Inflammatory macrophage treated with lipopolysaccharide for 4 hours (primary cell): ENCODE data around the gene CD300LF.

ENCODE experiments used
- DNase-seq: peaks from one replicate; pipeline ENCODE4 v3.0.0-alpha.2; 2020

Gene CD300LF

GRCh38 chr17:74712756-74713155 is at the start of gene CD300LF:
TSS of gene CD300LF (minus strand) at chr17:74712923. CDS start at chr17:74712866, 57 bp downstream.
- DNase-seq, result peak; percentile 90

- DNase-seq, result no peak
Measured at GRCh38 chr17:74761931-74762330, 49.2 kb upstream of the CD300LF start.

- DNase-seq, result no peak
Measured at GRCh38 chr17:74761419-74761818, 48.7 kb upstream of the CD300LF start.

DNA sequence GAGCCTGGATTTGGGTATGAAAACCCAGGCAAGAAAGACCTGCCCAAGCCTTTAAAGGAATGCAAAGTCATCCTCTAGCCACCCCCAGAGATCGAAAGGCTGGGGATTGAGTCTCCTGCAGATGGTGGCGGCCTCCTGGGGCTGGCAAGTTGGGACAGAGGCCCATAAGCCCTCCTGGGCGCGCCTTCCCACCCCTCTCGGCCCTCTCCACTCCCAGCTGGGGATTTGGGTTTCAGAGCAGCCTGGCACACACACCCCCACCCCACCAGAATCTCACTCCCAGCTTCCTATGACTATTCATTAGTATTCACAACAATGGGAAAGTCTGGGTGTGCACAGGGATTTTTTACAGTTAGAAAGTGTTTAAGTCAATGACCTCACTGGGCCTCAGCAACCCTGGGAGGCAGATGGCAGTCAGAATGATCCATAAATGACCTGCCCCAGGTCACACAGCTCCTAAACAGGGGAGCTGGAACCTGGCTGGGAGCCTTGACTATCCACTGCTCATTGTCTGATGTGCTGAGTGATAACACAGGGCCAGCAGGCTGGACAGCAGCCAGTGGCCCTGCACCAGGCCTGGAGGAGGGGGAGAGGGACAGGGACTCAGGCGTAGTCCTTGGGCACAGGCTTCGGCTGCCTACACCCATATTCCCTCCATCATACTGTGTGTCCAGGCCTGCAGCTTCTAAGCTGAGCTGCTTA is 47.8 kb upstream of the CD300LF start:
- DNase-seq, result no peak

- no peak for DNase-seq
Measured at GRCh38 chr17:74759941-74760340, 47.2 kb upstream of the CD300LF start.

- no peak for DNase-seq
Measured at GRCh38 chr17:74759243-74759801, 46.6 kb upstream of the CD300LF start.

- DNase-seq, result no peak
Measured at GRCh38 chr17:74758848-74759168, 46.1 kb upstream of the CD300LF start.

GRCh38 chr17:74757931-74758847 is 45.5 kb upstream of the CD300LF start:
- no peak for DNase-seq

DNA sequence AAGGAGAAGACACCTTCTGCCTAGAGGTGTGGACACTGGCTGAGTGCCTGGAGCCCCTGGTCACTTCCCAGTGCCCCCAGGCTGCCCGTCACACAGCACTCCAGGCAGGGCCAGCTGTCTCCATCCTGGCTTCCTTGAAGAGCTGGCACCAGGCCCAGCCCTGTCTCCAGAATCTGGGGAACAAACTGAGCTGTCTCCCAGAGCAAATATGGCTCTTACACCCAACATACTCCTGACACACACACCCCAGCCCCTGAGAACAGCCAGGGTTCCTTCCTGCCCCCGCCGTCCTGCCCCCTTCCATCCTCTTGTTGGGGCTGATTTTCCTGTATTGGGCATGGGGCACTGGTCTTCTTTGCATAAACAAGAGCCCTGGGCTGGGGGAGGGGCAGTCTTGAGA is 44.8 kb upstream of the CD300LF start:
- no peak for DNase-seq

GRCh38 chr17:74756891-74757290 is 44.2 kb upstream of the CD300LF start:
- DNase-seq, result no peak

DNA sequence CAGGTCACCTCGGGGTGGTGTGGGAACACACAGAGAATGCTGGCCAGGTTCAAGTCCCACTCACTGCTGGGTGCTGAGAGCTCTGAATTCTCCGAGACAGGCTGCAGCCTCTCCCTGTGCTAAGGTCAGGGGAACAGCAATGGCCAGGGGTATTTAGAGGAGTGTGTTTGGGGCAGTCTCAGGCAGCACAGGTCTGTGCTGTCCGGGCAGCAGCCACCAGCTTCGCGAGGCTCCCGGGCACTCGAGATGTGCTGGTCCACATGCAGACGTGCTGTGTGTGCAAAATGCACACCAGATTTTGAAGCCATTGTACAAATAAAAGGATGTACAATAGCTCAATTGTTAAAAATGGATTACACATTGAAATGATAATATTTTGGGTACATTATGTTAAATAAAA is 42.8 kb upstream of the CD300LF start:
- DNase-seq, result no peak

DNA sequence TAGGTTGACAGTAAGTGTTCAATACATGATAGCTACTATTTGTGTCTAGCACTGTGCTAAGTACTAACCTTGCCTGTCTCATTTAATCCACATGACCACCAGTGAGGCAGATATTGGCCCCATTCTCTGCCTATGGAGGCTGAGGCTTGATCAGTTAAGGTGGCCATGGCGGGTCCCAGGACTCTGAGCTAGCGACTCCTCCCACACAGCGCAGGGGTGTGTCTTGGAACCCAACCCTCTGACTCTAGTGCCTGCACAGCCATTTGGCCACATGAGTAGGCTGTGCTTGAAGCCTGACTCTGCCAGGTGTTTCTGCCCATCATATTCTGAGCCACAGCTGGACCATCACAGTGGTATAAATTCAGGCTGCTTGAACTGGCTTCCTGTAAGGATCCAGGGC is 42.1 kb upstream of the CD300LF start:
- DNase-seq, result no peak

GRCh38 chr17:74752822-74753401 is 40.2 kb upstream of the CD300LF start:
- DNase-seq, result no peak

- no peak for DNase-seq
Measured at GRCh38 chr17:74752415-74752814, 39.7 kb upstream of the CD300LF start.

DNA sequence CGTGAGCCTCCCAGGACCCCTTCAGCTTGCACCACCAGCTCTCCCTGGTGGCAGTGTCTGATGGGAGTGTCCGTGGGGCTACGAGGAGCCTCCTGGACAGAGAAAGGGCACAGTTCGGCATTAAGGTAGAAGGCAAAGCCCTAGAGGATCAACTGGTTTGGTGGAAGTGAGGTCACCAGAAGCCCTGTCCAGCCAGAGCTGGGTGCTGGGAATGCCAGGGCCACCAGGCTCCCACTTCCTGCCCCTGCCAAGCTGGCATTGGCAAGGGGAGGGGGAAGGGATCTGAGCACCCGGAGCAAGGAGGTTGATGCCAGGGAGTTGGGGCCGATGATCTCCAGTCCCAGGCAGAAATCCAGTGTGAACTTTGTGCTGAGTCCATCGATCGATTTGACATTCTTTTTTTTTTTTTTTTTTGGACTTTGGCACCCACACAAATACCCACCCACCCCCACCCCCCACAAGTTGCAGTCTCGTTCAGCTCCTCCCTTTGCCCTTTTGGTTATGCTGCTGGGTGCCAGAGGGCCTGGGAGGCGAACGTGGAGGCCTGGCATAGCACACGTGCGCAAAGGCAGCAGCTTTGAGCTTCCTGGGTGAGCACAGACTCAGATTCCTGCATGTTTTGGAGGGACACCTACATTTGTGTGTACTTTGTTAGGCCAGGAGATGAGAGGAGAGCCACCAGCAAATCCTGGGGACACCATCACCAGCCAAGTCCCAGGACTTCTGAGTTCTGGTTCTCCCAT is 37.8 kb upstream of the CD300LF start:
- no peak for DNase-seq

DNA sequence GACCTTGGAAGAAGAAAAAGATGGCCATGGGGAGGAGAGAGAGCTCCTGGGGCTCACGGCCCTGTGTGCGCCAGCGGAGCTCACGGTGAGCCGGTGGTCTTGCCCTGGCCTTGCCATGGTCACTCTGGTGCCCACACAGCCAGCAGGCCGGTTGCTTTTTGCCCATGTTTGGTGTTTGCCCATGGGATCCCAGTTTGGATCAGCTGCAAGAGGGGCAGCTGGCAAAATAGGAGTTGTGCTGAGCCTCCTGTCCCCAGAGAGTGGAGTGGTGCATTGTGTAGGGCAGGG is 37.3 kb upstream of the CD300LF start:
- no peak for DNase-seq

- DNase-seq, result no peak
Measured at GRCh38 chr17:74749279-74750038, 36.7 kb upstream of the CD300LF start.

DNA sequence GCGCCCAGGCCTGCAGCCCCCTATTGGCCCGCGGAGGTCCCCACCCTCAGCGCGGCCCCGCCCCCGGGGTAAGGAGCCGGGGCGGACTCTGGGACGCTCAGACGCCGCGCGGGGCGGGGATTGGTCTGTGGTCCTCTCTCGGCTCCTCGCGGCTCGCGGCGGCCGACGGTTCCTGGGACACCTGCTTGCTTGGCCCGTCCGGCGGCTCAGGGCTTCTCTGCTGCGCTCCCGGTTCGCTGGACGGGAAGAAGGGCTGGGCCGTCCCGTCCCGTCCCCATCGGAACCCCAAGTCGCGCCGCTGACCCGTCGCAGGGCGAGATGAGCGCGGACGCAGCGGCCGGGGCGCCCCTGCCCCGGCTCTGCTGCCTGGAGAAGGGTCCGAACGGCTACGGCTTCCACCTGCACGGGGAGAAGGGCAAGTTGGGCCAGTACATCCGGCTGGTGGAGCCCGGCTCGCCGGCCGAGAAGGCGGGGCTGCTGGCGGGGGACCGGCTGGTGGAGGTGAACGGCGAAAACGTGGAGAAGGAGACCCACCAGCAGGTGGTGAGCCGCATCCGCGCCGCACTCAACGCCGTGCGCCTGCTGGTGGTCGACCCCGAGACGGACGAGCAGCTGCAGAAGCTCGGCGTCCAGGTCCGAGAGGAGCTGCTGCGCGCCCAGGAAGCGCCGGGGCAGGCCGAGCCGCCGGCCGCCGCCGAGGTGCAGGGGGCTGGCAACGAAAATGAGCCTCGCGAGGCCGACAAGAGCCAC is 36.0 kb upstream of the CD300LF start, which contains the start of gene NHERF1:
Gene NHERF1, plus strand, starts transcription at position 100 of the 750 bp plus-strand sequence. Its CDS starts 219 bp downstream, at position 319.
- peak; percentile 95 for DNase-seq

- no peak for DNase-seq
Measured at GRCh38 chr17:74748279-74748528, 35.5 kb upstream of the CD300LF start.

DNA sequence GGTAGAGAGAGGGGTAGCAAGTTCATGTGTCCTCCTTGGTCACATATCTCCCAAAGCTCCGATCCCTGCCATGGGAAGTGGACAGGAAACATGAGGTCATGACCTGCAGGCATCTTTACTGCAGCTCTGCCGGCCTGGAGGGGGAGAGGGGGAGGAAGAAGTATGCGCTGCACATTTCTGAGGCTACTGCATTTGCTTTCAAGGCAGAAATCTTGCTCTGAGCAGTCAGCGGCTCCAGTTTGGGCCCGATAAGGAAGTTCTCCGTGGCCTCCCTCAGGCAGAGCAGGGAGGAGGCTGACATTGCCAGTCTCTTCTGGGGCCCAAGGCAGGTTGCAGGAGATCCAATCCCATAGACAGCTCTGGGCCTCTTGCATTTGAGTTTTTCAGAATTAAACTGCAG is 34.2 kb upstream of the CD300LF start:
- DNase-seq, result peak; percentile 58

- no peak for DNase-seq
Measured at GRCh38 chr17:74746376-74746775, 33.7 kb upstream of the CD300LF start.
